ENCODE data around the gene PCID2. TPM values are rescaled to one million over a fixed set of nuclear protein-coding genes. Genes with fewer than 3 reads are reported as not detected.
"Not testable (repeated sequence)": the region's sequence is repeated elsewhere in the genome, so short reads cannot be mapped to it uniquely, and the experiment has no call there.

Gene PCID2
- total RNA-seq, 2 donors from 2014 or later = 46.8 to 55.4 TPM

DNA sequence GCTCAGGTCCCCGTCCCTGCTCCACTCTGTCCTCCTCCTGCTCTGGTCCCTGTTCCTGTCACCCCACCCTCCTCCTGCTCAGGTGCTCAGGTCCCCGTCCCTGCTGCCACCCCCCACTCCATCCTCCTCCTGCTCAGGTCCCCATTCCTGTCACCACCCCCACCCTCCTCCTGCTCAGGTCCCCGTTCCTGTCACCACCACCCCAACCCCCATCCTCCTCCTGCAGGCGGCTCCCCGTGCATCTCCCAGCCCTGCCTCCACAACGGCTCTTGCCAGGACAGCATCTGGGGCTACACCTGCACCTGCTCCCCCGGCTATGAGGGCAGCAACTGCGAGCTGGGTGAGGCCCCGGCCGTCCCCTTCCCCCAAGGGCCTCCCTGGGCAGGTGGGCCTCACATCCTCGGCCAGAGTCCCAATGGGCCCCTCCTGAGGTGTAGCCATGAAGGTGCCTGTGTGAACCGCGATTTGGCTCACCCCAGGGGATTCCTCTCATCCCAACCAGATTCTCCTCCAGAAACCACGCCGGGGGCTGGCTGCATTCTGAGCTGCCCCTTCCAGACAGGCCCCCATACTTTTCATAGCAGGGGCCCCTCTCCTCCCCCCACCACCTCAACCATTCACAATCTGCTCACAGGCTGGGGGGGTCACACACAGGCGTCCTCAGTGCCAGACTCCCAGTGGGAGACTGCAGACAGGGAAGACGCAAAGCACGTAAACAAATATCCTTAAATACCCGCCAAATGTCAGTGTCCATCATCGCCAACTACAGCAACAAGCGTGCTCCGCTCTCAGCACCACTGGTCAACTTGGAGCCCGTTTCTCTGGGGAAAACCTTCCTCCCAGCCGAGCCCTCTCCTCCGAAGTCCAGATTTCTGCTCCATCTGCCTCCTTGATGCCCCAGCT, 45.4 kb downstream of the PCID2 start:
- no peak overlapping the region for H3K4me3 ChIP-seq
- no peaks in the 10 kb centered on the region for H3K36me3 ChIP-seq
- no peak for ATAC-seq (ENCODE audit: insufficient number of reproducible peaks, low FRiP score, low read depth)
- TF ChIP-seq, protein P1, sequence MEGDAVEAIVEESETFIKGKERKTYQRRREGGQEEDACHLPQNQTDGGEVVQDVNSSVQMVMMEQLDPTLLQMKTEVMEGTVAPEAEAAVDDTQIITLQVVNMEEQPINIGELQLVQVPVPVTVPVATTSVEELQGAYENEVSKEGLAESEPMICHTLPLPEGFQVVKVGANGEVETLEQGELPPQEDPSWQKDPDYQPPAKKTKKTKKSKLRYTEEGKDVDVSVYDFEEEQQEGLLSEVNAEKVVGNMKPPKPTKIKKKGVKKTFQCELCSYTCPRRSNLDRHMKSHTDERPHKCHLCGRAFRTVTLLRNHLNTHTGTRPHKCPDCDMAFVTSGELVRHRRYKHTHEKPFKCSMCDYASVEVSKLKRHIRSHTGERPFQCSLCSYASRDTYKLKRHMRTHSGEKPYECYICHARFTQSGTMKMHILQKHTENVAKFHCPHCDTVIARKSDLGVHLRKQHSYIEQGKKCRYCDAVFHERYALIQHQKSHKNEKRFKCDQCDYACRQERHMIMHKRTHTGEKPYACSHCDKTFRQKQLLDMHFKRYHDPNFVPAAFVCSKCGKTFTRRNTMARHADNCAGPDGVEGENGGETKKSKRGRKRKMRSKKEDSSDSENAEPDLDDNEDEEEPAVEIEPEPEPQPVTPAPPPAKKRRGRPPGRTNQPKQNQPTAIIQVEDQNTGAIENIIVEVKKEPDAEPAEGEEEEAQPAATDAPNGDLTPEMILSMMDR (IDR thresholded peaks at IDR 0.05) = no peak
- H3K27me3 ChIP-seq (replicated peaks; ENCODE audit: insufficient read depth) = no peaks in the 10 kb centered on the region
- no peak overlapping the region for H3K27ac ChIP-seq
- H3K9me3 ChIP-seq = no peaks in the 10 kb centered on the region
- H3K4me1 ChIP-seq (ENCODE audit: control insufficient read depth in 1 of 2, low read depth in 2 of 2) = no peaks in the 10 kb centered on the region
- DNase-seq (ENCODE audit: low spot score) = no peak

DNA sequence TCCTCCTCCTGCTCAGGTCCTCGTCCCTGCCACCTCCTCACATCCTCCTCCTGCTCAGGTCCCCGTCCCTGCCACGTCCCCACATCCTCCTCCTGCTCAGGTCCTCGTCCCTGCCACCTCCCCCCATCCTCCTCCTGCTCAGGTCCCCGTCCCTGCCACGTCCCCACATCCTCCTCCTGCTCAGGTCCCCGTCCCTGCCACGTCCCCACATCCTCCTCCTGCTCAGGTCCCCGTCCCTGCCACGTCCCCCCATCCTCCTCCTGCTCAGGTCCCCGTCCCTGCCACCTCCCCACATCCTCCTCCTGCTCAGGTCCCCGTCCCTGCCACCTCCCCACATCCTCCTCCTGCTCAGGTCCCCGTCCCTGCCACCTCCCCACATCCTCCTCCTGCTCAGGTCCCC, 46.5 kb downstream of the PCID2 start:
- not testable (repeated sequence) for H3K4me1 ChIP-seq (ENCODE audit: control insufficient read depth in 1 of 2, low read depth in 2 of 2); H3K27ac ChIP-seq; H3K27me3 ChIP-seq (replicated peaks; ENCODE audit: insufficient read depth); ATAC-seq (ENCODE audit: insufficient number of reproducible peaks, low FRiP score, low read depth); DNase-seq (ENCODE audit: low spot score); H3K9me3 ChIP-seq; H3K36me3 ChIP-seq; H3K4me3 ChIP-seq

DNA sequence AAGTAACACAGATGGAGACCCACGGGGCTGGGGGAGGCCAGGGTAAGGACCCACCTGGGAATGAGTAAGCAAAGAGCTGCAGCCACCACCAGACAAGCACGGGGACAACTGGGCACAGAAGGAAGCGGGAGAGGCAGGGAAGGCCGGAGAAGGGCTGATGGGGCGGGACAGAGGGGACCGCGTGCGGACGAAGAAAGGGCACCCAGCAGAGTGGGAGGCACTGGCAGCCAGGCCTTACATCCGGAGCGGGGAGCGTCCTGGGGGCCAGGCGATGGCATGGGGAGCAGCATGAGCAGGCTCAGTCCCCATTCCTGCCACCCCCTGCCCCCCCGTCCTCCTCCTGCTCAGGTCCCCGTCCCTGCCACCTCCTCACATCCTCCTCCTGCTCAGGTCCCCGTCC, 47.0 kb downstream of the PCID2 start:
- H3K9me3 ChIP-seq = no peaks in the 10 kb centered on the region
- no peaks in the 10 kb centered on the region for H3K36me3 ChIP-seq
- no peak for DNase-seq (ENCODE audit: low spot score)
- TF ChIP-seq, protein P1 (IDR thresholded peaks at IDR 0.05) = no peak
- H3K4me3 ChIP-seq = no peak overlapping the region
- no peak overlapping the region for H3K27ac ChIP-seq
- ATAC-seq (ENCODE audit: insufficient number of reproducible peaks, low FRiP score, low read depth) = no peak
- no peaks in the 10 kb centered on the region for H3K4me1 ChIP-seq (ENCODE audit: control insufficient read depth in 1 of 2, low read depth in 2 of 2)
- no peaks in the 10 kb centered on the region for H3K27me3 ChIP-seq (replicated peaks; ENCODE audit: insufficient read depth)

DNA sequence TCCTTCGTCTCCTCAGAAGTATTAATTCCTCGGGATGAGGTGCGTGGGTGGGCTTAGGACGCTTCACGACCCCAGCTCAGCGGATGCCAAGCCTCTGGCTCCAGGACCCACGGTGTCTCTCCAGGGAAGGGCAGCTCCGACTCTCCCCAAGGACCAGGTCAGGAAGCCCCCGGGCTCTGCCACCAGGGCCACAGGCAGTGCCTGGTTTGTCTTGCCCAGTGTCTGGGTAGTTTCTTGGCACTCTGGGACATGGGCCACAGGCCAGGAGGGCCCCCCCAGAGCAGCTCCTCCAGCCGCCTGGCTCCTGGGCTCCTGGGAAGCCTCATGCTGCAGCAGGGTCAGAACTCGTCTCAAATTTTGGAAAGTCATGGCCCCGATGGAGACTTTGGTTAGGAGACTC, 47.5 kb downstream of the PCID2 start:
- Histone ChIP-seq H3K4me1 (ENCODE audit: control insufficient read depth in 1 of 2, low read depth in 2 of 2) (no peaks in the 10 kb centered on the region), H3K27me3 (replicated peaks; ENCODE audit: insufficient read depth) (no peaks in the 10 kb centered on the region), H3K36me3 (no peaks in the 10 kb centered on the region), H3K27ac (no peak overlapping the region), H3K4me3 (no peak overlapping the region), H3K9me3 (no peaks in the 10 kb centered on the region)
- no peak for ATAC-seq (ENCODE audit: insufficient number of reproducible peaks, low FRiP score, low read depth)
- no peak for DNase-seq (ENCODE audit: low spot score)
- TF ChIP-seq, protein P1 (IDR thresholded peaks at IDR 0.05) = no peak

DNA sequence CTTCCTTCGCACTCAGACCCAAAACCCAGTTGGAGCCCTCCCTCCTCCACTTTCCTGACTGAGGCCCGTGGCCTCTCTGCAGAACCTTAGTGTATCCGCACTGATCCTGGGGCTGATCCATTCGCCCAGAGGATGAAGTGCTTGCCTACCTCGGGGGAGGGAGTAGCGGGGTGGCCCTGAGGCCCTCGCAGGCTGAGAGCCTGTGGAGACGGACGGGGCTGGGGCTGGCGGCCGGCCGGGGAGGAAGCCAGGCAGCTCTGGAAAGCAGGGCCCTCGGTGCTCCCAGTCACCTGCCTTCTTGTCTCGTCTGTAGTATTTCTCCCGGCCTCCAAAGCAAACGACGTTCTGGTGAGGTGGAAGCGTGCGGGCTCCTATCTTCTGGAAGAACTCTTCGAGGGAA, 48.8 kb downstream of the PCID2 start:
- no peaks in the 10 kb centered on the region for H3K36me3 ChIP-seq
- no peak overlapping the region for H3K27ac ChIP-seq
- no peak for DNase-seq (ENCODE audit: low spot score)
- H3K9me3 ChIP-seq = no peaks in the 10 kb centered on the region
- no peak overlapping the region for H3K4me3 ChIP-seq
- ATAC-seq (ENCODE audit: insufficient number of reproducible peaks, low FRiP score, low read depth) = no peak
- no peaks in the 10 kb centered on the region for H3K27me3 ChIP-seq (replicated peaks; ENCODE audit: insufficient read depth)
- H3K4me1 ChIP-seq (ENCODE audit: control insufficient read depth in 1 of 2, low read depth in 2 of 2) = no peaks in the 10 kb centered on the region
- TF ChIP-seq, protein P1 (IDR thresholded peaks at IDR 0.05) = no peak
